Endodermal cell (in vitro differentiated cells): ENCODE results near the gene TACC3. TPM values are rescaled to one million over a fixed set of nuclear protein-coding genes. Genes with fewer than 3 reads are reported as not detected.

Experiments used
- DNase-seq: peaks from one replicate; pipeline ENCODE4 v3.0.0-alpha.2; 2017
- H3K27ac ChIP-seq: 2 replicates; pipeline ENCODE4 v1.5.1; 2013; ENCODE audit warnings: mild to moderate bottlenecking, low read depth, low read length, moderate library complexity
- H3K27me3 ChIP-seq: 2 replicates; pipeline ENCODE4 v1.6.1; 2013; ENCODE audit warnings: mild to moderate bottlenecking, low read length, moderate library complexity; ENCODE audit not compliant: insufficient read depth, control insufficient read depth, poor library complexity, severe bottlenecking
- H3K36me3 ChIP-seq: 2 replicates; pipeline ENCODE4 v1.7.0; 2013; ENCODE audit warnings: mild to moderate bottlenecking, low read length, moderate library complexity; ENCODE audit not compliant: control insufficient read depth, insufficient read depth
- H3K4me1 ChIP-seq: one replicate; pipeline ENCODE4 v1.7.0; 2013; ENCODE audit warnings: low read length; ENCODE audit not compliant: control insufficient read depth, insufficient read depth
- H3K4me3 ChIP-seq: 2 replicates; pipeline ENCODE4 v1.5.1; 2013; ENCODE audit warnings: mild to moderate bottlenecking, low read length, moderate library complexity
- H3K9ac ChIP-seq: 2 replicates; pipeline ENCODE4 v1.6.1; 2013; ENCODE audit warnings: mild to moderate bottlenecking, low read length, moderate library complexity; ENCODE audit not compliant: poor library complexity, severe bottlenecking; ENCODE audit errors: extremely low read depth
- H3K9me3 ChIP-seq: 2 replicates; pipeline ENCODE4 v1.6.1; 2013; ENCODE audit warnings: mild to moderate bottlenecking, low read length, moderate library complexity; ENCODE audit not compliant: control insufficient read depth
- H3K27ac Mint-ChIP-seq: 2 replicates; pipeline ENCODE4 v1.8.0; 2020; ENCODE audit warnings: mixed read lengths
- H3K27me3 Mint-ChIP-seq: 2 replicates; pipeline ENCODE4 v1.8.0; 2021; ENCODE audit warnings: mild to moderate bottlenecking, mixed read lengths; ENCODE audit not compliant: insufficient read depth
- H3K36me3 Mint-ChIP-seq: 2 replicates; pipeline ENCODE4 v1.8.0; 2020; ENCODE audit warnings: low read depth, mixed read lengths
- H3K4me1 Mint-ChIP-seq: 2 replicates; pipeline ENCODE4 v1.8.0; 2020; ENCODE audit warnings: mixed read lengths
- H3K4me3 Mint-ChIP-seq: 2 replicates; pipeline ENCODE4 v1.8.0; 2020; ENCODE audit warnings: mild to moderate bottlenecking, moderate library complexity, mixed read lengths
- H3K9me3 Mint-ChIP-seq: 2 replicates; pipeline ENCODE4 v1.8.0; 2020; ENCODE audit warnings: mild to moderate bottlenecking, mixed read lengths
- WGBS, 2 experiments: methylation state at CpG; one replicate each; pipeline versions ENCODE4 v1.1.5 to v1.1.7; 2013; ENCODE audit warnings: missing lambda C conversion rate in 2 of 2, mixed read lengths in 1 of 2; ENCODE audit not compliant: insufficient coverage in 1 of 2, insufficient read length in 1 of 2; 5-methylcytosine and 5-hydroxymethylcytosine counted together
- total RNA-seq, 2 donors: library from RNA; stranded (reverse); fragmentation: NEBNext Ultra II Directional in 1 of 2; extraction: Animal tissue kit (Norgen Biotek cat#: 25700) in 1 of 2; gene quantifications; 2 replicates in 1 of 2; 3 replicates in 1 of 2; pipeline ENCODE4 v1.2.1, GENCODE V29; 2021
- TF ChIP-seq, protein P1 (sequence below): fragments of 200-600 bp; sonication (generic); conservative IDR thresholded peaks from 2 replicates; pipeline ENCODE4 v1.5.0; 2021; ENCODE audit warnings: antibody characterized with exemption, mild to moderate bottlenecking

The TACC3 gene
- total RNA-seq, 2 donors from 2014 or later, result 113 to 182 TPM

DNA sequence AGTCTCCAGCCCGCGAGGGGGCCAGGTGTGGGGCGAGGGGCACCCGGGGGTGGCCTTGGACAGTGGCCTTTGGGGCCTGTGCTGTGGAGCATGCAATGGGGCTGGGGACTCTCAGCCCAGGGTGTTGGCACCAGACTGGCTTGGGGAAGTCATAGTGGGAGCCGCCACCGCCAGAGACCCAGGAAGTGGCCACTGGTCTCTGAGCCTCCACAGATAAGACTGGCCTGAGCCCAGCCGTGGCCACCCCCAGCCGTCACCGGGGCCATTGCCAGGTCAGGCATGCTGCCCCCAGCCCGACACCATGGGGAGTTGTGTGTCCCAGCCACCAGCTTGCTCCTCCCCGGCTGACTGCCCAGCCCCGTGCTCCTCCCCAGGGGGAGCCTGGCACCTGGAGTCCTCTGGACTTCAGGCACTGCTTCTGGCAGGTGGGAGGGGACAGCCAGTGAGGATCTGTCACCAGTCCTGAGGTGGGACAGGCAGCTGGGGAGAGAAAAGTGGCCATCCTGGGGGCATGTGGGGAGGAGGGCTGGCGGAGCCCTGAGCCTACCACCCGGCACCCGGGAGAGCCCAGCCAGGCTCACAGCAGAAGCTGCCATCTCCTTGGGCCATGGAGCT is 32.5 kb downstream of the TACC3 start:
- H3K4me1 ChIP-seq, result no peaks in the 10 kb centered on the region
- no peaks in the 10 kb centered on the region for H3K36me3 ChIP-seq
- no peak overlapping the region for H3K4me3 ChIP-seq
- H3K27me3 ChIP-seq, result no peaks in the 10 kb centered on the region
- H3K27ac ChIP-seq, result no peak overlapping the region
- Mint-ChIP-seq H3K36me3 (no peaks in the 10 kb centered on the region), H3K4me3 (no peak overlapping the region), H3K9me3 (no peaks in the 10 kb centered on the region), H3K27ac (no peak overlapping the region), H3K4me1 (peaks cover 4% of the 10 kb centered on the region), H3K27me3 (no peaks in the 10 kb centered on the region)
- 92 to 93% methylated on average over 8 to 15 of the region's 15 CpGs for WGBS, 2 experiments
- no peak for DNase-seq
- TF ChIP-seq, protein P1, sequence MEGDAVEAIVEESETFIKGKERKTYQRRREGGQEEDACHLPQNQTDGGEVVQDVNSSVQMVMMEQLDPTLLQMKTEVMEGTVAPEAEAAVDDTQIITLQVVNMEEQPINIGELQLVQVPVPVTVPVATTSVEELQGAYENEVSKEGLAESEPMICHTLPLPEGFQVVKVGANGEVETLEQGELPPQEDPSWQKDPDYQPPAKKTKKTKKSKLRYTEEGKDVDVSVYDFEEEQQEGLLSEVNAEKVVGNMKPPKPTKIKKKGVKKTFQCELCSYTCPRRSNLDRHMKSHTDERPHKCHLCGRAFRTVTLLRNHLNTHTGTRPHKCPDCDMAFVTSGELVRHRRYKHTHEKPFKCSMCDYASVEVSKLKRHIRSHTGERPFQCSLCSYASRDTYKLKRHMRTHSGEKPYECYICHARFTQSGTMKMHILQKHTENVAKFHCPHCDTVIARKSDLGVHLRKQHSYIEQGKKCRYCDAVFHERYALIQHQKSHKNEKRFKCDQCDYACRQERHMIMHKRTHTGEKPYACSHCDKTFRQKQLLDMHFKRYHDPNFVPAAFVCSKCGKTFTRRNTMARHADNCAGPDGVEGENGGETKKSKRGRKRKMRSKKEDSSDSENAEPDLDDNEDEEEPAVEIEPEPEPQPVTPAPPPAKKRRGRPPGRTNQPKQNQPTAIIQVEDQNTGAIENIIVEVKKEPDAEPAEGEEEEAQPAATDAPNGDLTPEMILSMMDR, result no peak
- H3K9me3 ChIP-seq, result no peaks in the 10 kb centered on the region
- no peak overlapping the region for H3K9ac ChIP-seq

DNA sequence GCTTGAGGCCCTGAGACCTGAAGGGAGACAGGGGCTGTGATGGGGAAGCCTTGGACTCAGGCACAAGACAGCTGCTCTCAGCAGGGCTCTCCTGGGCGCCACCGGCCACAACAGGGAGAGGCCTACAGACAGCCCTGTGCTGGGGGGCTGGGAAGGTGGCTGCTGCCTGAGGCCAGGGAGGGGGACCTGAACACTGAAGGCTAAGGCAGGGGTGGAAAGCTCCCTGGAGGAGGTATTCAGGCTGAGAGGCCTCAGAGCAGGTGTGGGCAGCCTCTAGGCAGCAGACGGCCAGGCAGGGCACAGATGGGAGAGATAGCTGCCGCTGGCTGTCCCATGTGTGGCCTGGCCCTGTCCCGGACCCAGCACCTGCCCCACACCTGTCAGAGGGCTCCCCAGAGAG is 33.0 kb downstream of the TACC3 start:
- Mint-ChIP-seq H3K9me3 (no peaks in the 10 kb centered on the region), H3K36me3 (no peaks in the 10 kb centered on the region), H3K27me3 (no peaks in the 10 kb centered on the region), H3K4me3 (no peak overlapping the region), H3K27ac (no peak overlapping the region), H3K4me1 (peaks cover 5% of the 10 kb centered on the region)
- Histone ChIP-seq H3K4me3 (no peak overlapping the region), H3K4me1 (no peaks in the 10 kb centered on the region), H3K9ac (no peak overlapping the region), H3K27ac (no peak overlapping the region), H3K9me3 (no peaks in the 10 kb centered on the region), H3K27me3 (no peaks in the 10 kb centered on the region), H3K36me3 (no peaks in the 10 kb centered on the region)
- no peak for DNase-seq
- 82 to 88% methylated on average over 3 to 5 of the region's 5 CpGs for WGBS, 2 experiments
- TF ChIP-seq, protein P1, result no peak

DNA sequence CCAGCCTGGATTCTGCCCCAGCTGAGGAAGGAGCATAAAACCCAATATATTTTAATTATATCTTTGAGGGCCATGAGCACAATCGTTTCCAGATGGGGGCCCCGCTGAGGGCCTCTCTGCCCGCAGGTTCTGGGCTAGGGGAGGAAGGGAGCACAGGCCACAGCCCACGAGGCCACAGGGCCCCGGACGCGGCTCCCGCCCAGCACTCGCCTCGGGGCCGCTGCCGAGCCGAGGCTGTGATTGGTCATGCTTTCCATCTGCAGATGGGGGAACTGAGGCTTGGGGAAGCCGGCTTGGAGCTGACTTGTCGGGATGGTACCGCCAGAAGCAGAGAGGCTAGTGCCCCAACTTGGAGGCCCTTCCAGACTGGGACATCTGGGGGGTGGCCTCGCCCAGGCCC is 34.0 kb downstream of the TACC3 start:
- Histone ChIP-seq H3K9me3 (no peaks in the 10 kb centered on the region), H3K27me3 (no peaks in the 10 kb centered on the region), H3K9ac (no peak overlapping the region), H3K27ac (no peak overlapping the region), H3K4me1 (no peaks in the 10 kb centered on the region), H3K4me3 (no peak overlapping the region), H3K36me3 (no peaks in the 10 kb centered on the region)
- no peak for DNase-seq
- no peaks in the 10 kb centered on the region for H3K27me3 Mint-ChIP-seq
- no peak overlapping the region for H3K4me3 Mint-ChIP-seq
- H3K36me3 Mint-ChIP-seq, result no peaks in the 10 kb centered on the region
- whole genome bisulfite sequencing, 2 experiments, result 92 to 96% methylated on average over 10 to 17 of the region's 17 CpGs
- H3K9me3 Mint-ChIP-seq, result no peaks in the 10 kb centered on the region
- TF ChIP-seq, protein P1, result no peak
- H3K4me1 Mint-ChIP-seq, result peaks cover 8% of the 10 kb centered on the region
- no peak overlapping the region for H3K27ac Mint-ChIP-seq
